Adrenal gland (tissue), 12 donors: ENCODE measurements around the gene NINL. TPM values are rescaled to one million over a fixed set of nuclear protein-coding genes. Genes with fewer than 3 reads are reported as not detected.

Source experiments
- DNase-seq, 7 donors: peaks; one replicate each; pipeline ENCODE4 v3.0.0-alpha.2; 2019 to 2020
- H3K27ac ChIP-seq, 5 donors: fragments of 200-600 bp; sonication (generic) in 4 of 5; 1 replicate in 3 of 5; 2 replicates in 2 of 5; pipeline versions ENCODE4 v1.5.1 to v1.8.0; 2016 to 2020; ENCODE audit warnings: mild to moderate bottlenecking in 1 of 5
- H3K27me3 ChIP-seq: fragments of 200-600 bp; 2 replicates; pipeline ENCODE4 v1.8.0; 2021
- H3K36me3 ChIP-seq, 2 donors: fragments of 200-600 bp; replicated peaks in 1 of 2; 1 replicate in 1 of 2; 2 replicates in 1 of 2; pipeline versions ENCODE4 v1.5.1 to v1.8.0; 2018 to 2022
- H3K4me1 ChIP-seq, 2 donors: fragments of 200-600 bp; replicated peaks in 1 of 2; 1 replicate in 1 of 2; 2 replicates in 1 of 2; pipeline versions ENCODE4 v1.5.1 to v1.8.0; 2018 to 2021
- H3K4me3 ChIP-seq, 4 donors: fragments of 200-600 bp; sonication (generic) in 3 of 4; one replicate each; pipeline ENCODE4 v1.5.1; 2016 to 2018
- H3K9me3 ChIP-seq, 3 donors: fragments of 200-600 bp; sonication (generic) in 1 of 3; replicated peaks in 1 of 3; 1 replicate in 2 of 3; 2 replicates in 1 of 3; pipeline versions ENCODE4 v1.5.1 to v1.8.0; 2016 to 2021
- CTCF ChIP-seq, 6 experiments: fragments of 450-650 bp in 4 of 6; fragments of 200-600 bp in 2 of 6; sonication (generic) in 1 of 6; IDR thresholded peaks; 1 replicate in 5 of 6; 2 replicates in 1 of 6; pipeline versions ENCODE4 v1.5.1 to v1.8.0; 2016 to 2021; ENCODE audit warnings: antibody characterized with exemption in 6 of 6, mild to moderate bottlenecking in 2 of 6, moderate library complexity in 1 of 6
- POLR2A ChIP-seq, 2 donors: fragments of 450-650 bp; IDR thresholded peaks; one replicate each; pipeline ENCODE4 v1.6.1; 2017; ENCODE audit warnings: antibody characterized with exemption in 2 of 2, mild to moderate bottlenecking in 2 of 2, moderate library complexity in 1 of 2
- WGBS, 4 donors: extraction: QIAGEN DNeasy Blood & Tissue Kit in 2 of 4; methylation state at CpG; one replicate each; pipeline versions ENCODE4 v1.1.5 to v1.1.7; 2013 to 2017; 5-methylcytosine and 5-hydroxymethylcytosine counted together
- intact Hi-C, 2 donors: fragments of 100-400 bp; cut with DNase I; formaldehyde crosslinking; loops; one replicate each; pipeline versions ENCODE4 v1.14.1 to v1.15.0; 2022 to 2023
- polyA plus RNA-seq, 3 donors: library from polyadenylated mRNA; stranded (reverse); fragments of 200-250 nt in 2 of 3; fragments of 350-450 nt in 1 of 3; fragmentation: Illumina TruSeq in 1 of 3; extraction: RNeasy Lipid Tissue Mini Kit (QIAGEN cat#74804) in 1 of 3; gene quantifications; one replicate each; pipeline ENCODE4 v1.2.3, GENCODE V29; 2013 to 2014
- total RNA-seq, 9 donors: library from RNA; depleted of rRNA in 4 of 9; stranded (reverse); fragments of >200 nt in 4 of 9; fragments of 120-200 nt in 1 of 9; fragmentation: NEBNext Ultra II Directional in 1 of 9; extraction: Animal tissue kit (Norgen Biotek cat#: 25700) in 1 of 9; gene quantifications; one replicate each; pipeline versions ENCODE4 v1.1.0 to v1.2.4, GENCODE V29; 2013 to 2023
- donor health status: healthy with polysubstance abuse.
- donor health status: Bipolar disorder and iron deficiency.
- donor health status: DM: yes; HTN: yes; CAD: no.
- donor health status: DM: no; HTN: no; CAD: no.
- donor health status: DM: no; HTN: no; CAD: no.
- donor health status: DM: yes; HTN: yes; CAD: no.

Gene NINL
- total and polyA plus RNA-seq, 12 donors: 10.0 to 30.9 (median 15.4) TPM

DNA sequence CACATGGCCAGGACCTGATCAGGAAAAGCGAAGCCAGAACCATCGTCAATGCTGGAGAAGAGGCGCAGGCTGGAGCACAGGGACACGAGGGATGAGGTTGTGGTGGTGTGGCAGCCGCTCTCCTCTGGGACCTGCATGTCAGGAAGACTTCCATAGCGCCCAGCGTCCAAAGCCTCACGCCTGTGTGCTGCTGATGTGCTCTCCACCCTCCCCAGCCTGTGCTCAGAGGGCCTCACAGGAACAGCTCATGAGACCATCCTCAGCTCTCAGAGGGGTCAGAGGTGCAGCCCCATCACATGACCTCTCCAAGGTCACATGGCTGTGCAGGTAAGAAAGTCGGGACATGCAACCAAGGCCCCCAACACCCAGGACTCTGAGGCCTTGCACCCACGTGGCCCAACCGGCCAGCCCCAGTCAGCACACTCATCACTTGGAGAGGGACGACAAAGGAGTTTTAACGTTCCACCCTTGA lies 84.4 kb downstream of the NINL start:
- Histone ChIP-seq H3K36me3 (peaks cover 0 to 3% of the 10 kb centered on the region in 2 donors), H3K9me3 (no peaks in the 10 kb centered on the region), H3K4me1 (no peaks in the 10 kb centered on the region), H3K4me3 (no peak overlapping the region), H3K27me3 (no peaks in the 10 kb centered on the region), H3K27ac (no peak overlapping the region)
- intact Hi-C loops: no loop called here
- 87 to 94% (median 90%) methylated on average over 6 to 13 of the region's 13 CpGs for WGBS, 4 donors
- DNase-seq: no peak
- TF ChIP-seq CTCF (IDR thresholded peaks at IDR 0.05): no peak
- TF ChIP-seq POLR2A (IDR thresholded peaks at IDR 0.05): no peak

DNA sequence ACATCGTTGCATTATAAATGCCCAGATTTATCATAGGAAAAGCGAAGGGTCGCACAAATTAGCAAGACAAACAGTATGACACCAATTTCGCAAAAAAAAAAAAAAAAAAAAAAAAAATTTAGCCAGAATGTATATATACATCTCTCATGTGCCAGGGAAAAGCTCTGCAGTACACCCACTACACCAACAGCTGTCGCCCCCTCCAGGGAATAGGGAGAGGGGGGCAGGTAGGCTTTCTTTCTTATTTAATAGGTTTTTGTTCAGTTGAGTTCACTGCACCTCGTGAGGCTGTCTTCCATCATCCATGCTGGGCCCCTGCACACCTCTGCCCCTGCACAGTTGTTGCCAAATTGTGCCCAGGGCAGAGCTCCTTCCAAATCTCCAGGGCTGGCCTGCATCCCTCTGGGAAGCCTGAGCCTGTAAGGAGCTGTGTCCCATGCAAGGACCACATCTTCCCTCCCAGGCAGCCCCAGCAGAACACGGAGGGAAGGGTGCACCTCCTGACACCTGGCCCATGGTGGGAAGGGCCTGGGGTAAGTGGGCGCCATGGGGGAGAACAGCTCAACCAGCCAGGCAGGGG lies 85.4 kb downstream of the NINL start:
- H3K27me3 ChIP-seq: no peaks in the 10 kb centered on the region
- intact Hi-C loops: loop anchor here in 1 of 2 donors (10.0 kb wide), 1 partner anchor 105 kb away; no protein-coding TSS in a partner anchor
- H3K36me3 ChIP-seq: peaks cover 0 to 3% of the 10 kb centered on the region in 2 donors
- H3K4me1 ChIP-seq: no peaks in the 10 kb centered on the region
- no peak for DNase-seq
- H3K9me3 ChIP-seq: no peaks in the 10 kb centered on the region
- H3K4me3 ChIP-seq: no peak overlapping the region
- 88 to 97% (median 93%) methylated on average over 7 to 8 of the region's 8 CpGs for WGBS, 4 donors
- TF ChIP-seq POLR2A (IDR thresholded peaks at IDR 0.05) (no peak), CTCF (IDR thresholded peaks at IDR 0.05) (no peak)
- no peak overlapping the region for H3K27ac ChIP-seq

- Histone ChIP-seq H3K36me3 (peaks cover 0 to 3% of the 10 kb centered on the region in 2 donors), H3K4me3 (no peak overlapping the region)
Measured at GRCh38 chr20:25499031-25499430, 86.3 kb downstream of the NINL start.

GRCh38 chr20:25498280-25498606 lies 87.1 kb downstream of the NINL start:
- Histone ChIP-seq H3K4me3 (no peak overlapping the region), H3K27me3 (no peaks in the 10 kb centered on the region), H3K4me1 (no peaks in the 10 kb centered on the region), H3K27ac (no peak overlapping the region), H3K36me3 (no peaks in the 10 kb centered on the region), H3K9me3 (no peaks in the 10 kb centered on the region)
- TF ChIP-seq CTCF (IDR thresholded peaks at IDR 0.05) (no peak), POLR2A (IDR thresholded peaks at IDR 0.05) (no peak)
- intact Hi-C loops: loop anchor here in 1 of 2 donors (10.0 kb wide), 1 partner anchor 107 kb away; no protein-coding TSS in a partner anchor
- WGBS, 4 donors: 96 to 97% (median 96%) methylated on average over 3 to 6 of the region's 6 CpGs; no CpG with 5 or more reads in 1 of the 4 donors
- no peak for DNase-seq

More at GRCh38 chr20:25499031-25499430, 86.3 kb downstream of the NINL start:
- intact Hi-C loops: loop anchor here in 1 of 2 donors (10.0 kb wide), 1 partner anchor 106 kb away; no protein-coding TSS in a partner anchor
- H3K27me3 ChIP-seq: no peaks in the 10 kb centered on the region
- H3K9me3 ChIP-seq: no peaks in the 10 kb centered on the region
- H3K27ac ChIP-seq: no peak overlapping the region
- TF ChIP-seq POLR2A (IDR thresholded peaks at IDR 0.05): no peak
- TF ChIP-seq CTCF (IDR thresholded peaks at IDR 0.05): no peak
- no peak for DNase-seq
- no peaks in the 10 kb centered on the region for H3K4me1 ChIP-seq
- 88 to 97% (median 93%) methylated on average over 8 to 13 of the region's 13 CpGs for WGBS, 4 donors
